Ammon's horn (tissue), 1 donor: ENCODE measurements around the gene SYNM.
"Not testable (repeated sequence)": the region's sequence is repeated elsewhere in the genome, so short reads cannot be mapped to it uniquely, and the experiment has no call there.

ENCODE experiments used
- DNase-seq: peaks from one replicate; pipeline ENCODE4 v3.0.0-alpha.2; 2016; ENCODE audit warnings: low spot score

SYNM gene, protein sequence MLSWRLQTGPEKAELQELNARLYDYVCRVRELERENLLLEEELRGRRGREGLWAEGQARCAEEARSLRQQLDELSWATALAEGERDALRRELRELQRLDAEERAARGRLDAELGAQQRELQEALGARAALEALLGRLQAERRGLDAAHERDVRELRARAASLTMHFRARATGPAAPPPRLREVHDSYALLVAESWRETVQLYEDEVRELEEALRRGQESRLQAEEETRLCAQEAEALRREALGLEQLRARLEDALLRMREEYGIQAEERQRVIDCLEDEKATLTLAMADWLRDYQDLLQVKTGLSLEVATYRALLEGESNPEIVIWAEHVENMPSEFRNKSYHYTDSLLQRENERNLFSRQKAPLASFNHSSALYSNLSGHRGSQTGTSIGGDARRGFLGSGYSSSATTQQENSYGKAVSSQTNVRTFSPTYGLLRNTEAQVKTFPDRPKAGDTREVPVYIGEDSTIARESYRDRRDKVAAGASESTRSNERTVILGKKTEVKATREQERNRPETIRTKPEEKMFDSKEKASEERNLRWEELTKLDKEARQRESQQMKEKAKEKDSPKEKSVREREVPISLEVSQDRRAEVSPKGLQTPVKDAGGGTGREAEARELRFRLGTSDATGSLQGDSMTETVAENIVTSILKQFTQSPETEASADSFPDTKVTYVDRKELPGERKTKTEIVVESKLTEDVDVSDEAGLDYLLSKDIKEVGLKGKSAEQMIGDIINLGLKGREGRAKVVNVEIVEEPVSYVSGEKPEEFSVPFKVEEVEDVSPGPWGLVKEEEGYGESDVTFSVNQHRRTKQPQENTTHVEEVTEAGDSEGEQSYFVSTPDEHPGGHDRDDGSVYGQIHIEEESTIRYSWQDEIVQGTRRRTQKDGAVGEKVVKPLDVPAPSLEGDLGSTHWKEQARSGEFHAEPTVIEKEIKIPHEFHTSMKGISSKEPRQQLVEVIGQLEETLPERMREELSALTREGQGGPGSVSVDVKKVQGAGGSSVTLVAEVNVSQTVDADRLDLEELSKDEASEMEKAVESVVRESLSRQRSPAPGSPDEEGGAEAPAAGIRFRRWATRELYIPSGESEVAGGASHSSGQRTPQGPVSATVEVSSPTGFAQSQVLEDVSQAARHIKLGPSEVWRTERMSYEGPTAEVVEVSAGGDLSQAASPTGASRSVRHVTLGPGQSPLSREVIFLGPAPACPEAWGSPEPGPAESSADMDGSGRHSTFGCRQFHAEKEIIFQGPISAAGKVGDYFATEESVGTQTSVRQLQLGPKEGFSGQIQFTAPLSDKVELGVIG (N-terminal part only)

DNA sequence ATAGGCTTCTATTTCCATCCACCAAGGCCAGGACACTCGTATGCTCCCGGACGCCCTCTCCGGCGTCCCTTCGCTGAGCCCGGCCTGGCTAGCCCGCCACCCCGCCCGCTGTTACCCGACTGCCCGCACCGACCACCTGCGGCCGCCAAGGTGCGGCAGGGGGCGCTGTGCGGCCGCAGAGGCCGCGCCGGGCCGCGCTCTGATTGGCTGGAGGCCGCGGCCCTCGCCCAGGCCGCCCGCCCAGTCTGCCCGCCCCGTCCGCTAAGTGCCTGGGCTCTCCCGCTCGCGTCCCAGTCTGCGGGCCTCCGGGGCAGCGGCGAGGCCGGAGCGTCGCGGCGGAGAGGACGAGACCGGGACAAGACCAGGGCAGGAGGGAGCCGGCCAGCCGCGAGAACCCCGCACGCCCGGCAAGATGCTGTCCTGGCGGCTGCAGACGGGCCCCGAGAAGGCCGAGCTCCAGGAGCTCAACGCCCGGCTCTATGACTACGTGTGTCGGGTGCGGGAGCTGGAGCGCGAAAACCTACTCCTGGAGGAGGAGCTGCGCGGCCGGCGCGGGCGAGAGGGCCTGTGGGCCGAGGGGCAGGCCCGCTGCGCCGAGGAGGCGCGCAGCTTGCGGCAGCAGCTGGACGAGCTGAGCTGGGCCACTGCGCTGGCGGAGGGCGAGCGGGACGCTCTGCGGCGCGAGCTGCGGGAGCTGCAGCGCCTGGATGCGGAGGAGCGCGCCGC, at the start of gene SYNM:
Gene SYNM, plus strand, starts transcription at position 293 of the 726 bp plus-strand sequence. Its CDS starts 120 bp downstream, at position 413.
- DNase-seq = peak; percentile 83

DNA sequence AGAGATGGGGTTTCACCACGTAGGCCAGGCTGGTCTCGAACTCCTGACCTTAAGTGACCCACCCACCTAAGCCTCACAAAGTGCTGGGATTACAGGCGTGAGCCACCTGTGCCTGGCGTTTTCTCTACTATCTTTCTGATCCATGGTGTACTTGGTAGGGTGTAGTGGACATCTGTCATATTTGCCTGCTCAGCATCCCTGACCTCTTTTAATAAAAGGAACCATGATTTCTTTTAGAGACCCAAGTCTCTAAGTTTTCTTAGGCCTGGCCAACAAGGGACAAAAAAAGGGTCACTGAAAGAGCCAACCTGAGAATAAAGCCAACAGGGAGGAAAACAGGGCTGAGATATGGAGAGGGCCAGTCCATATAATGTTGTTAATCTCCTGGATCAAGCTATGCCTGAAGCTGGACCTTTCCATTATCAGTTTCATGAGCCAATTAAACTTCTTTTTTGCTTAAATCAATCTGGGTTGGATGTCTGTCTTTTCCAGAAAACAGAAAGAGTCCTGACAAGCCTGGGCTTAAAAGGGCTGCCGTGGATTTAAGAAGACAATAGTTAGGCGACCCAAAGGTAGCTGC, 49.2 kb upstream of the SYNM start:
- no peak for DNase-seq

DNA sequence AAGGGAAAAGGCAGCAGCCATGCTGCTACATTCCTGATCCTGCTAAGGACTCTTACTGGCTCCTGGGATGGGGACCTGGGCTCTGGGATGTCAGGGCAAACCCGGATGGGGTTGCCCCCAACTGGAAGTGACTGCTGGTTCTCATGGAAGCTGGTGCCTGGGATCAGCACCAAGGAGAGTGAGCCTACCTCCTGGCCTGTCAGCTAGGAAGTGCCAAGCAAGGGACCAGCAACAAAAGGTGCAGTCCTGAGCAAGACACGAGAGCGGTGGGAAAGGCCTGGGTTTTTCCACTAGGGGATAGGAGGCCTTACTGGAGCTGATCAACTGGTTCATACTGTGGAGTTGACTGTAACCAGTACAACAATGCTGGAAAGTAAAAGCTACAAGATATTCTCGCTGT, 47.9 kb upstream of the SYNM start:
- DNase-seq = no peak

DNA sequence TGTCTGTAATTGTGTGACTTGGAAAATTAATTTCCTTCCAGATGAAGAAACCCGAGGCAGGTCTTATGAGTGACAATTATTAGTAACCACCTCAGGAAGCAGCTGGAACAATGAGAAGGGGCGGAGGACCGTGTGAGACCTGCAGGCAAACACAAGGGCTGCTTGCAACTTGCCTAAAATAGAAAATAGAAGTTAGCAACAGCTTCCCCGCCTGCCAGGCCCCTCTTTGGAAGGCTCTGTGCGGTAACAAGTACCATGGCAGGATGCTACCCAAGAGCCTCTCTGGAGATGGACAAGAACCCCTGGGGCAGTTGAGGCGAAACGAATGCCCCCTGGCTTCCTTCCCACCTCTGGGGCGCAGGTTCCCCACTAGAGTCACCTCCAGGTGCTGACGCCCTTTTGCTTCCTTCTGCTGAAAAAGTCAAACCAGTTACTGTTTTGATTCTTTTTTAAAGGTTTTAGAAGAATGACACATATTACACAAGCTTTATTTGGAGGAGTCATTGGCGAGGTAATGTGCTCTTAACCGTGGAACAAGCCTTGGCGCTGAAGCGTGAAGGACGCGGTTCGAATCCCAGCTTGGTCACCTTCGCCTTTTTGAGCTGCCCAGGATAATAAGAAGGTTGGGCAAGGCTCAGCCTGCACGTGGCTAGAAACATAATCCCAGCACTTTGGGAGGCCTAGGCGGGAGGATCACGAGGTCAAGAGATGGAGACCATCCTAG, 47.0 kb upstream of the SYNM start:
- no peak for DNase-seq

DNA sequence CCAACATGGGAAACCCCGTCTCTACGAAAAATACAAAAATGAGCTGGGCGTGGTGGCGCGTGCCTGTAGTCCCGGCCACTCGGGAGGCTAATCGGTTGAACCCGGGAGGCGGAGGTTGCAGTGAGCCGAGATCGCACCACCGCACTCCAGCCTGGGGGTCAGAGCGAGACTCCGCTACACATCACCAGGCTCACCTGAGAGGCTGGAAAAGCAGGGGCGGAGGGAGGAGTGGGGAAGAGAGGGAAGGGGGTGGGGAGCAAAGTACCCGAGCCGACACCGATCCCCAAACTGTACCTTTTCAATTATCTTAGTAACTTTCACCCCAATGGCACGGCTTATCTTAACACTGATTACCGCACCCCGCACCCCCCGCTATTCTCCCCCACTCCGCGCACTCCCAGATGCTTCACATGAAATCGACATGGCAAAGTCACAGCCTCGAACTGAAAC, 46.4 kb upstream of the SYNM start:
- DNase-seq = no peak

DNA sequence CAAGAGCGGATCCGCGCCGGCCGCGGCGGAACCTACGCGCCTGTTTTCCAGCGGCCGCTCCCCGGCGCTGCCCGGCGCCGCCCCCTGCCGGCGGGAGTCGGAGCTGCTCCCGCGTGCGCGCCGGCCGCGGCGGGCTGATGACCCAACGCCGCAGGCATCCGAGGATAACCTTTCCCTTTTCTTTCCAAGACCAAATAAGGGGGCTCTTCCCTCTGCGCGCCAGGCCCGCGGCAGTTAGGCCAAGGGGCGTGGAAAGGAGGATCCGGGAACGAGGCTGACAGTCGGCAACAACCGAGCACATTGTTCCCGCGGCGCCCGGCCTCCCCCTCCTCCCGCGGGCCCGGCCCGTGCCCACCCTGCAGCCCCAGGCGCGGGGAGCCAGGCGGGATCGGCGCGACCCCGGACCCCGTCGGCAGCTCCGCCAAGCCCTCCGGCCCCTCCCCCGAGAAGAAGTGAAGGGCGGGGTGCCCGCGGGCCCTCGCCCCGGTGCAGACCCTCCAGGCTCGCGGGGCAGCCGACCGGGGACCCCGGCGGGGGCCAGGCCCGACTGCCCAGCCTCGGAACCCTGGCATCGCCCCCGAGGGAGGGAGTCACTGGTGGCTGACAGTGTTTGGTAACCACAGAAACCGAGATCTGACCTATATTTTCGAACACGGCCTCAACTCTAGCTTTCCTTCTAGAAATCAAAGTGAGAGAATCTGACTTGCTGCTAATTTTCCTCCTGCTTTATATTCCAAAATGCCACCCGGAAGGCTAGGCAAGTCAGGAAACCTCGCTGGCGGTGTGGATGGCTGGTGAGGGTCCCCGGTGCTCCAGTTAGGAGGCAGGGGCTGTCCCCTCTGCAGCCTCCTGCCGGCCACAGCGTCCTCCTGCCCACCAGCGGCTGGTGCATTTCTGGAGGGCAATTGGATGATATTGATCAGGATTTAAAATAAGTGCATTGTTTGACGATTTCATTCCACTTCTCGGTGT, 45.6 kb upstream of the SYNM start:
- peak; percentile 53 for DNase-seq

DNA sequence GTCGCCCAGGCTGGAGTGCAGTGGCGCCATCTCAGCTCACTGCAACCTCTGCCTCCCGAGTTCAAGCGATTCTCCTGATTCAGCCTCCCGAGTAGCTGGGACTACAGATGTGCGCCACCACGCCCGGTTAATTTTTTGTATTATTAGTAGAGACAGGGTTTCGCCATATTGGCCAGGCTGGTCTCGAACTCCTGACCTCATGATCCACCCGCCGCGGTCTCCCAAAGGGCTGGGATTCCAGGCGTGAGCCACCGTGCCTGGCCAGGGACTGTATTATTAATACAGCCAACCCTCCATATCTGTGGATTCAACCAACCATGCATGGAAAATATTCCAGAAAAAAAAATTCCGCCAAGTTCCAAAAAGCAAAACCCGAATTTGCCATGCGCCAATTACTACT, 44.7 kb upstream of the SYNM start:
- not testable (repeated sequence) for DNase-seq

DNA sequence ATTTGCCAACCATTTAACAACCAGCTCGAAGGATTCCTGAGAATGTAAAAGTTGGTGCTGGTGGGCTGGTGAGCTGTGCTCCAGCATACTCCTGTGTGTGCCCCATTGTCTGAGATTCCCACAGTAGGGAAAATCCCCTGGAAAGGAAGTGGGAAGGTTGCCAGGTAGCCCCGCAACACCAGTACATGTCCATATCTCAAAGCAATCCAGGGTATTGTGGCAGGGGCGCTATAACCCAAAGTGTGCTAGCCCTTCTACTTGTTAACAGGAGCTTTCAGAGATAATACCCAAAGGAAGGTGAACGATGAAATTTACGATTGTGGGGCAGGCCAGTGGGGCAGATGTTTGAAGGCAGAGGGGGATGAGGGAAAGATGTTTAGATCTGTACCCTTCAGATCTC, 42.7 kb upstream of the SYNM start:
- no peak for DNase-seq

DNA sequence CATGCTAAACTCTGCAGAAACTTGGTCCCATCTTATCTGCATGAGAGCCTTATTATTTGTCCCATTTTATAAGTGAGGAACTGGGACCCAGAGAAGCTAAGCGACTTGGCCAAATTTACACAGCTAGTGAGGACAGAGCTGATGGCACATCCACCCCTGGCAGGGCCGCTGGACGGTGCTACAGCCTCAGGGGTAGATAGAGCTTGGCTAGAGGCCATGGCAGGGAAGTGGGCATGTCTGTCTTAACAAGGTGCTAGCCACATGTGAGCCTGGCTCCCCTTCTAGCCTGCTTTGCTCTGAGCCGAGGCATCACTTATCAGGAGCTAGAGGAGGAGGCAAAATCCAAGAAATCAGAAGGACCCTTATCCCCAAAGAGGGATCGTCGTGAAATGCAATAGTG, 36.7 kb upstream of the SYNM start:
- DNase-seq = no peak

DNA sequence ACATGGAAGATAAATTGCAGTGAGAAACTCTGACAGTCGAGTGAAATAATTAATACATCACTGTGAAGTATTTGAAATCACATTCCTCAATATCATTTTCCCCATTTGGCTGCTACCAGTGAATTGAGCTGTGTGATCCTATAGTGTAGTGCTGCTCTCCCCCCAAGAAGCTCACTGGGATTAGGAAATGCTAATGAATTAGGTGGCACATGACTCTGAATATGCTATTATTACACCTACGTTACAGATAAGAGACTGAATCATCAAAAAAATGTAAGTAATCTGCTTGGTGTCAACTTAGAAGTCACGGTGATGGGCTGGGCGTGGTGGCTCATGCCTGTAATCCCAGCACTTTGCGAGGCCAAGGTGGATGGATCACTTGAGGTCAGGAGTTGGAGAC, 34.7 kb upstream of the SYNM start:
- DNase-seq = no peak

DNA sequence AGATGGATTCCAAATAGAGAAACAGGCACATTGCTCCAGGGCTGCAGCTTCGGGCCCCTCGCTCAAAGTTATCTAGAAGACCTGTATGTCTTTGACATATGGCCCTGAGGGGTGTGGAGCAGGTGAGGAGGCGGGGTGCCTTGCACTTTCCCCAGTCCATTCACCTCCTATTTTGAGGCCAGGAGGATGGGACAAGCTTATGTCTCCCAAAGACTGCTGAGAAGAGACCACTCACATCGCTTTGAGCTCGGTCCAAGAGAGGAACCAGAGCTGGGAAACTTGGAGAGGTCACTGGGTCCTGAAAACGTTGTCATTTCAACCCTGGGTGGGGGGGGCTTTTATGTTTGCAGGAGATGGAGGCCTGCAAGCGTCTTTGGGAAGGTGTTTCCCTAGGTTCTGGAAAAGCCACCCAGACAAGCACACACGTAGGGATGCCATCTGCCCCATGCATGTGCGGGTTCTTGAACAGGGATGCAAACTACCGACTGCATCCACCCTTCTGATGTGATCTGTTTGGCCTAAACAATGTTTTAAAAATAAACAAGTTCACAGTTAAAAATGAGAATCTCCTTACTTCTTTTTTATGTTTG, 33.7 kb upstream of the SYNM start:
- DNase-seq = no peak

DNA sequence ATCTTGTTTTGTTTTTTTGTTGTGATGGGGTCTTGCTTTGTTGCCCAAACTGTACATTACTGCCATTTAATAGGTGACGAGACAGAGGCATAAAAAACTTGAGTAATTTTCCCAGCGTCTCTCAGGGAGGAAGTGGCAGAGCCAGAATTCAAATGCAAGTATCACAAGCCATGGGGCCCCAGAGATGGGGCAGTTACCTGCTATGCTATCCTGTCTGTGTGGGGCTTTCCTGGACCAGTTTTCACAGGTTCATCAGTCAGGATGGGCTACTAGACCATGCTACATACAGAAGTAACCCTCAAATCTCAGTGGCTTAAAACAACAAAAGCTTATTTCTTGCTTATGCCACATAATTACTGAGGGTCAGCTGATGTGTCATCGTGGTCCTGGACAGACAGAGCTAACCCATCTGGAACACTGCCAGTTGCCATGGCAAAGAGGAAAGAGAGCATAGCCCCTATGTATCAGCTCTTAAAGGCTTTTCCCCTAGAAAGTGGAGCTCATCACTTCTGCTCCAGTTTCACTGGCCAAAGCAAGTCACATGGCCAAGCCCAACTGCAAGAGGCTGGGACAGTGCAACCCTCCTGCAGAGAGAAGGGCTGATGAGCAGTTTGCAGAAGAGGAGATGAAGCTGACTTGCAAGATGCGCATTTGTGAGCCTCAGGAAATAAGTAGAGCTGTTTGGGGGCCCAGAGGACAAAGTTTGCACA, 31.7 kb upstream of the SYNM start:
- DNase-seq = no peak

DNA sequence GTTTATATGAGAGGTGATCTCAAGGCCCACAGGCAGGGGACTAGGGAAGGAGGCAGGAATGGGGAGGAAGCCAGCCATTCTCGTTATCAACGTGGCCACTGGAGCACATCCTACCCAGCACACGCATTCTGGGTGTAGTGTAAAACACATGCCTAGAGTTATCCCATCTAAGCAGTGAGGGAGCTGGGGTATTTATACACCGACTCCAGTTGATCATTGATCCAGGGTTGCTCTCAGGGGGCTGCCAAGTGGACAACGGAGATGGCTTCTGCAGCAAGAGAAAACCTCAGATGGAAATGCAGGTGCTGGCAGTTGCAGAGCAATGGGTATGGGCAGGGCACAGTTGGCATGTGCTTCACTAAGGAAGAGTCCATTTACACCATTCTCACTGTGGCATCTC, 30.4 kb upstream of the SYNM start:
- DNase-seq = no peak

DNA sequence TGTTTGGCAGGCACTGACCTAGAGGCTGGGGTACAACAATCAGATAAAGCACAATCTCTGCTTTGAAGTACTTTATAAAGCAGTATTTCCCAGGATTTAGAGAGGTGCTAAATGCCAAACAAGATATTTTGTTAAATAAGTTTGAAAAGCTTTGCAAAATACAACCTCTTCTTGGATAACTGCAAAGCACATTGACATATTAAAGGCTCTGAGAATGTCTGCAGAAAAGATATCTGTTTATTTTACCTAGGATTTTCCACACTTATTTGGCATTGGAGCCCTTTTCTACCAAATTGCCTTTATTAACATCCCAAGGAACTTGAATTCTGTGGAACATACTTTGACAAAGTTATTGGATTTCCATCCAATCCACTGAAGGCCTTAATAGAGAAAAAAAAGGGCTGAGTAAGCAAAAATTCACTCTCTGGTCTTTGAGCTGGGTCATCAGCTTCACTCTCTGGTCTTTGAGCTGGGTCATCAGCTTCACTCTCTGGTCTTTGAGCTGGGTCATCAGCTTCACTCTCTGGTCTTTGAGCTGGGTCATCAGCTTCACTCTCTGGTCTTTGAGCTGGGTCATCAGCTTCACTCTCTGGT, 29.7 kb upstream of the SYNM start:
- DNase-seq = not testable (repeated sequence)

DNA sequence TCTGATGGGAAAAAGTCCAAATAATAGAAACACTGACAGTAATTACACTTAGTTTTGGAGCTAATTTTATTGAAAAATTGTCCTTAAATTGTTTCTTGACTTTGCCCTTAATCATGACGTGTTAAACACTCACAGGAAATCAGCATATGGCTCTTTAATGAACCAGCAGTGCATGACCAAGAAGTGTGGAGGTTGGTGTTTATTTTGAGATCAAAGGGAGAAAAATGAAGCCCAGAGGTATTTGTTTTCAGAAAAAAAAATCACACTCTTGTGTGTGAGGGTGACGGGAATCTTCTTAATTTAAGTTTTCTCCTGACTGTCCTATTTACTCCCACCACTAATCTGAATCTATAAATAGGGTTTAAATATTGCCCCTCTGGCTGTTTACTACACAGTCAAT, 28.8 kb upstream of the SYNM start:
- DNase-seq = no peak

DNA sequence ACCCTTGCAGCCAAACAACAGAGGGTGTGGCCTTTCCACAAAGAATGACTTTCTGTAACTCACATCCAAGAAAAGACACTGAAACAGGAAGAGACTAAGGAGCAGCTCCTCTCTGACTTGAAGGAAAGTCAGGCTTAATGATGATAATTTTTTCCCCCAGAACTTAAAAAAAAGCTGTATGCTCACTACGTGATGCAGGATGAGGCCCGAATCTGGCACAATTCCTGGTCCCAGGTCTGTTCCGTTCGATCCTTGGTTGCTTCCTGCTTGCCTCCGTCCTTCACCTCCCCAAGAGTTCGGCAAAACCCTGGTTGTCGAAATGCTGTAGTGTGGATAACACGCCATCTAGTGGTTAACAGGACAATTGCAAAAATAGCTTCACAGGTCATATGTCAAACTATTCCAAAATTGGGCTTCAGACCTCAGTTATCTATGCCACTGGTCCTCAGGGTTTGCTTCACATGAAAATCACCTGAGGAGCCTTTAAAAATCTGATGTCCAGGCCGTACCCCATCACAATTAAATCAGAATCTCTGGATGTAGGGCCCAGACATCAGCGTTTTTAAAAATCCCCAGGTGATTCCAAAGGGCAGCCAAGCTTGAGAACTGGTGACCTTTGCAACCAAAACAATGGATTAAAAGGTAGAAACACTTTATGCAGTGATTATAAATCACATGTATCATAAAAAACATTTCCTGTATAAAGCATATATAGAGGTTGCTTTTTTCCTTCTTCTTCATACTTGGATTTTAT, 28.1 kb upstream of the SYNM start:
- DNase-seq = peak; percentile 86

DNA sequence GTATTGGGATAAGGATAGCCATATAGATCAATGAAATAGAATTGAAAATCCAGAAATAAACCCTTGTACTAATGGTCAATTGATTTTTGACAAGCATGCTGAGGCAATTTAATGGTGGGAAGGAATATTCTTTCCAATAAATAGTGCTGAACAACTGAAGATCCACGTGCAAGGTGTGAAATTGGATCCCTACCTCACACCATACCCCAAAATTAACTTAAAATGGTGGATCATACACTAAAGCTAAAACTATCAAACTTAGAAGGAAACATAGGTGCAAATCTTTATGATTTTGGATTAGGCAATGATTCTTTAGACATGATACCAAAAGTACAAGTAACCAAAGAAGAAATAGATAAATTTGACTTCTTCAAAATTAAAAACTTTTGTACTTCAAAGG, 22.1 kb upstream of the SYNM start:
- no peak for DNase-seq
